Bone marrow (tissue), 2 donors: ENCODE results near the gene SCN1A.
"Not testable (repeated sequence)": the region's sequence is repeated elsewhere in the genome, so short reads cannot be mapped to it uniquely, and the experiment has no call there.

Experiments
- DNase-seq, 2 donors: peaks; one replicate each; lab custom pipeline; 2025; lab: John Stamatoyannopoulos, UW

The SCN1A gene

DNA sequence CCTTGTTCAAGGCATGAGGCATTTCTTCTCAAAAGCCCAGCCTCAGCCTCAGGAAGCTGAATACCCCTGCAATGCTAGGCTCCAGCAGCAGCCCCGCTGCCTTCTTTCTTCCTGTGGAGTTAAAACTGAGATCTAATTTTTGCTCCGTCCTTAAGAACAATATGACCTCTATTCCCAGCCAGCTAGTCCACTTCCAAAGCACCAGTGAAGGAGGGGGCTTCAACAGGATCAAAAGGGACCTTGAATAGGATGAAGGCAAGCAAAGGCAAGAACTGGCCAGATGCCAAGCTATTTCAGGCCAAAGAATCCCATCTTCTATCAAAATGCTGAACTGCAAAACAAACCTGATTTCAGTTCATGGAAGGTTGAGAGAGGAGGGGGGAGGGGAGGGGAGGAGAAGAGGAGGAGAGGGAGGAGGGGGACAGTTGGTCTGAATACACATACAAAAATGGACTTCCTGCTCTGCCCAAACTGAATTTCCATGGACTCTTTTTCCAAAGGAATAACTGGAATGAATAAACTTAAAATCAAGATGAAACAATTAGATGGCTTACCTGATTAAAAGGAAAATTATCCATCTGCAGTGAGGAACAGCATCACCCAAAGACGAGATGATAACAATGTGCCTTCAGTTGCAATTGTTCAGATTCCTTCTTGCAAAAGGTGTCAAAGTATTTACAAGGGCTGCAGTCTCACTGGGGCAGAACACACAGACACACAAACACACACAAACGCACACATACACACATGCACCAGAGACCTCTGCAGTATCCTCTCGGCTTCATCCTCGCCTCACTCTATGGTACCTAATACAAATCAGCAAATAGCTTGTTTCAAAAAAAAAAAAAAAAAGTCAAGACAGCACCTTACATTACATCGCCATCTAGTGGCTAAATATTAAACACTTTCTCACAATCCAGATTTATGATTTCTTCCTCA is at the start of gene SCN1A:
Gene SCN1A, minus strand, starts transcription at position 804 of the 939 bp plus-strand sequence. CDS start 54,399 bp downstream, outside the sequence.
- peak in 1 of 2 donors; percentile 13 for DNase-seq

DNA sequence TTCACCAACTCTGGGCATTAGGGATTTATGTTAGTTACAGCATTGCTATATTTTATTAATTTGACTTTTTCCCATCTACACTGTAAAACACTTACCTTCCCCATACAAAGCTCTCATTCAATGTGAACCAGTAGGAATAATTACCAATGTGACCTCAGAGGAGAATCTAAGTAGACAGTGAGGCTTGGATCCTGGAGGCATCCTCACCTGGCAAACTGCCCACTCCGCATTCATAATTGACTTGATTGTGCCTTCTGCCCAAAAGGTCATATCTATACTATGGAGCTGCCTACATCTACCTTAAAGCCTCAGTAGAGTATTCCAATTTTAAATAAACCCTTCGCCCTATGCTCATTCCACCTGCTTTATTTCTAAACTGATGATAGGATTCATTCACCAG is 45.4 kb upstream of the SCN1A start:
- no peak for DNase-seq

- no peak for DNase-seq
Measured at GRCh38 chr2:166171216-166171615, 43.4 kb upstream of the SCN1A start.

- no peak for DNase-seq
Measured at GRCh38 chr2:166170356-166170755, 42.5 kb upstream of the SCN1A start.

DNA sequence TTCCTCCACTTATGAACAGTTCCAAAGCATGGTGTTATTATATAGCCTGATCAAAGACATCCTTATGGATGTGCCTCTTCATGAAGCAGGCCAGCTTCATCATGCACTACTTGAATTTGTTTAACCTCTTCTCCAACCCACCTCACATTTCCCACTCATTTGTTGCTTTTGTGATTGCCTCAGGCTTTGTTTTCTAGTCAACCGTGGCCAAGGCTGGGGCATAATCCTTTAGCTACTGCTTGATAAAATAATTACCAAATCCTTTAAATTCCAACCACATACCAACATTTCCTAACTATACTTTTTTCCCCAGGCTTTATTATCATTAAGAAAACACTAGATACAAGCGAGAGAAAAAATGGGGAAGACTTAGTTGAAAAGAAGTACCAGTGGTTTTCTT is 39.6 kb upstream of the SCN1A start:
- DNase-seq, result no peak

GRCh38 chr2:166163775-166164174 is 36.0 kb upstream of the SCN1A start:
- no peak for DNase-seq

GRCh38 chr2:166158546-166158945 is 30.7 kb upstream of the SCN1A start:
- DNase-seq, result no peak

DNA sequence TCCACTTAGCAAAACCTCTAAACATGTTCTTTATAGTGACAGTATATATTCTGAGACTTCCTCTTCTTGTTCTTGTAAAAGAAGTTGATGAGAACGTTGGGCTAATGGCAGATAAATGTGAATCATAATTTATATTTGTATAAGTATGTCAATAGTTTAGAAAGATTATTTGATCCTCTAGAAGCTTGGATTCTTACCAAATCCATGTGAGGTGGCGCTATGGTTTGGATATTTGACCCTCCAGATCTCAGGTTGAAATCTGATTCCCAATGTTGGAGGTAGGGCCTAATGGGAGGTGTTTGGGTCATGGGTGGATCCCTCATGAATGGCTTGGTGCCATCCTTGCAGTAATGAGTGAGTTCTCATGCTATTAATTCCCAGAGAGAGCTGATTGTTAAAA is 29.8 kb upstream of the SCN1A start:
- DNase-seq, result no peak

DNA sequence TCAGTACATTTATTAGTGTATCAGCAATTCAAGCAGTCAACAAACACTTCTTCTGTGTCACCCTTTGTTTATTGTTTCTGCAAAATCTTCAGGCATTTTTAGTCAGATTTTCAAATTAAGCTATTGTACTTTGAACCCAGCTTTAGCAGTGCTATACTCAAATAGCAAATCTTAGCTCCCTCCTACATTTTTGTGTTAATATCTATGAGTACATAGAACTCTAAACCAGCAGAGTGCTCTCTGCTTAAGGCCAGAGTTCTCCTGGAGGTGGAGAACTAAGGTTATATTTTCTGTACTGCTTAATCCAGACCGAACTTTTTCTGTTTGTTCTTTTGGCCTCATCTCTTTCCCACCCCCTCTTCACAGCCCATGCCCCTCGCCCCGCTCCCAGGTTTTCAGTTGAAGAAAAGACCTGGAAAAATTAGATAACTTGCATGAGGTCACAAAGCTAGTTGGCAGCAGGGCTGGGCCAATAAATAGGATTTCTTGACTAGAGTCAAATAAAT is 29.2 kb upstream of the SCN1A start:
- no peak for DNase-seq

DNA sequence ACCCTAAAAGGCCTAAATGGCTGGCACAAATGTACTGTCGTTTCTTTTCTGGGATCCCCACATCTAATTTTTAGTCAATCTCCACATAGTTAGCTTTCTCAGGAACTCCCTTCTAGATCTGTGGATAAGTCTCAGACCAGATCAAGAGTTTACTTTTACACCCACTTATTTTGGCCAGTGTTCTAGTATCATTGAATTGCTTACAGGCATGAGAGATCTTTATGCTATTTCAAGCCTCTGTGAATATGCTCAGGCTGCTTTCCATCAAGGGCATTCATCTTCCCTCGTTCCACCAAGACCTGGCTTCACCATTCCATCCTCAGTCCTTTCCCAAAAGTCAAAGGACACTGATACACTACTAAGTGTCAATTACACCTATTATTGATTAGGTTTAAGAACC is 27.8 kb upstream of the SCN1A start:
- no peak for DNase-seq

GRCh38 chr2:166154685-166155338 is 27.0 kb upstream of the SCN1A start:
- DNase-seq, result no peak

DNA sequence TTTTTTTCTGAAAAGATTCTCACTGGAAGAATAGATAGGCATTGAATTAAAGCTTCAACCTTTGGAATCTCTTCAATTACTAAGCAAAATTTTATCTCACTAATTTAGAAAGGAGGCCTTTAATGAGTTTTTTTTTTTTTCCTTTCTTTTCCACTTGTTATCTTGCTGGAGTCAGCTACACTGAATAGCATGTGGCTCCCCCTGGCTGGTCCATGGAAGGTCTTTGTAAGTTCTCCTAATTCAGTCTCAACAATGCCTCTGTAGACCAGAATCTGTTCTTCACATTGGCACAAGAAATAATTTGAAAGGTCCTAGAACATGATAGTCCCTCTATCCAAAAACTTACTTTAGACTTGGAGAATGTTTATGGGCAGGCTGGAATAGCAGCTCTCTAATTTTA is 24.2 kb upstream of the SCN1A start:
- no peak for DNase-seq

- no peak for DNase-seq
Measured at GRCh38 chr2:166148500-166149400, 20.9 kb upstream of the SCN1A start.

- DNase-seq, result no peak
Measured at GRCh38 chr2:166147883-166148282, 20.1 kb upstream of the SCN1A start.

- no peak for DNase-seq
Measured at GRCh38 chr2:166144071-166144470, 16.3 kb upstream of the SCN1A start.

DNA sequence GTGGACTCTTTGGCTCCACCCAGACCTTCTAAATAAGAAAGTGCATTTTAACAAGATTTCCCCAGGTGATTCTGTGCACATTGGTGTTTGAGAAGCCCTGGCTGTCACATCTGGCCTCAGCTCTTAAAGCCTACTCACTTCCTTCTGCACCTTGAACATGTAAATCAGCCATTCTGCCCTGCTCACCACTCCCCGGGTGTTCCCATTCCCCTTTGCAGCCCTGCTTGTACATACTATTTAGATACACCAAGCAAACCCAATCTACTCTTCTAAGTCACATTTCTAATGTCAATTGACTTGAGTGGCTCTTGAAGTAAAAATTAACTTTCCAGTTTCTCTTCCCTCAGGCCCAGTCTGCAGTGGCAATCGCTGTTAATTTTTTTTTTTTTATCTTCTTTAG is 13.1 kb upstream of the SCN1A start:
- no peak for DNase-seq

GRCh38 chr2:166140475-166140874 is 12.7 kb upstream of the SCN1A start:
- DNase-seq, result no peak

DNA sequence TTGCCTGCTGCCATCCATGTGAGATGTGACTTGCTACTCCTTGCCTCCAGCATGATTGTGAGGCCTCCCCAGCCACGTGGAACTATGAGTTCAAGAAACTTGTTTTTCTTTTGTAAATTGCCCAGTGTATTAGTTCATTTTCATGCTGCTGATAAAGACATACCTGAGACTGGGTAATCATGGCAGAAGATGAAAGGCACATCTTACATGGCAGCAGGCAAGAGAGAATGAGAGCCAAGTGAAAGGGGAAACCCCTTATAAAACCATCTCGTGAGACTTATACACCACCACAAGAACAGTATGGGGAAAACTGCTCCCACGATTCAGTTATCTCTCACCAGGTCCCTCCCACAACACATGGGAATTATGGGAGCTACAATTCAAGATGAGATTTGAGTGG is 11.7 kb upstream of the SCN1A start:
- DNase-seq, result not testable (repeated sequence)

DNA sequence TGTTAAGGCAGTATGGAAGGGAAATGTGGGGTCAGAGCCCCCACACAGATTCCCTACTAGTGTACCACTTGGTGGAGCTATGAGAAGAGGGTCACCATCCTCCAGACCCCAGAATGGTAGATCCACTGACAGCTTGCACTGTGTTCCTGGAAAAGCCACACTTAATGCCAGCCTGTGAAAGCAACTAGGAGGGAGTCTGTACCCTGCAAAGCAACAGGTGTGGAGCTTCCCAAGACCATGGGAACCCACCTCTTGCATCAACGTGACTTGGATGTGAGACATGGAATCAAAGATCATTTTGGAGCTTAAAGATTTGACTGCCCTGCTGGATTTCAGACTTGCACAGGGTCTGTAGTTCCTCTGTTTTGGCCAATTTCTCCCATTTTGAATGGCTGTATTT is 10.8 kb upstream of the SCN1A start:
- no peak for DNase-seq

- no peak for DNase-seq
Measured at GRCh38 chr2:166138144-166138543, 10.3 kb upstream of the SCN1A start.

GRCh38 chr2:166137331-166137730 is 9.5 kb upstream of the SCN1A start:
- no peak for DNase-seq

DNA sequence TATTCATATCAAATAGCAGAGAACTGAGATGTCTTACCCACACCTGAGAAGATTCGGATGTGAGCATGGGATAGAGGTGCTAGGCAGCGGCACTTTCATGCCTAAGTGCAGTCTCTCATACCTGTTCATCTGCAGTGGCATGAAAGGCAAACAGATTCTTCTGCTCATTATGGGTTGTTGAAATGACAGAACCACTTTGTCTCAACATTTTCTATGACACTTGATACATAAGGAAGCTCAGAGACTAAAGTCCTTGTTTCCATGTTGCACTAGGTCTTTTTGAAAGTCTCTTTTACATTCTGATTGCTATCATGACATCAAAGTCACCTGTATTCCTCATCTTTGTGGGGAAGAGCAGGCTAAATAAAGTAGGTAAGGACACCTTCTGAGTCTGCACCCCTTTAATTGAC is 8.0 kb upstream of the SCN1A start:
- no peak for DNase-seq
